Liver (tissue), 3 donors: ENCODE measurements around the gene ANKRD35.

Experiments
- FOXA1 ChIP-seq: IDR thresholded peaks from 2 replicates; pipeline ENCODE4 v1.6.1; 2016; ENCODE audit warnings: antibody characterized with exemption
- FOXA2 ChIP-seq: IDR thresholded peaks from 2 replicates; pipeline ENCODE4 v1.6.1; 2016; ENCODE audit warnings: antibody characterized with exemption
- JUND ChIP-seq, 2 donors: IDR thresholded peaks; 2 replicates each; pipeline ENCODE4 v1.6.1; 2016; ENCODE audit warnings: antibody characterized with exemption in 2 of 2
- RAD21 ChIP-seq, 2 donors: IDR thresholded peaks; 2 replicates each; pipeline ENCODE4 v1.6.1; 2016; ENCODE audit warnings: antibody characterized with exemption in 2 of 2, mild to moderate bottlenecking in 2 of 2
- RXRA ChIP-seq, 2 donors: IDR thresholded peaks; 2 replicates each; pipeline ENCODE4 v1.6.1; 2017 to 2018; ENCODE audit warnings: antibody characterized with exemption in 2 of 2, mild to moderate bottlenecking in 1 of 2
- YY1 ChIP-seq: IDR thresholded peaks from 2 replicates; pipeline ENCODE4 v1.6.1; 2016; ENCODE audit warnings: antibody characterized with exemption, mild to moderate bottlenecking
- TF ChIP-seq, protein P1 (sequence below): fragments of 150-350 bp; IDR thresholded peaks from 2 replicates; pipeline ENCODE4 v1.5.1; 2017; ENCODE audit warnings: improper control_type of control experiment, low read depth, low read length; ENCODE audit not compliant: missing input control
- TF ChIP-seq, protein P2 (sequence below): IDR thresholded peaks from 2 replicates; pipeline ENCODE4 v1.6.1; 2016; ENCODE audit warnings: antibody characterized with exemption, mild to moderate bottlenecking
- TF ChIP-seq, protein P3 (sequence below): IDR thresholded peaks from 2 replicates; pipeline ENCODE4 v1.6.1; 2016; ENCODE audit warnings: antibody characterized with exemption
- donor health status: healthy.
- donor health status: healthy.

DNA sequence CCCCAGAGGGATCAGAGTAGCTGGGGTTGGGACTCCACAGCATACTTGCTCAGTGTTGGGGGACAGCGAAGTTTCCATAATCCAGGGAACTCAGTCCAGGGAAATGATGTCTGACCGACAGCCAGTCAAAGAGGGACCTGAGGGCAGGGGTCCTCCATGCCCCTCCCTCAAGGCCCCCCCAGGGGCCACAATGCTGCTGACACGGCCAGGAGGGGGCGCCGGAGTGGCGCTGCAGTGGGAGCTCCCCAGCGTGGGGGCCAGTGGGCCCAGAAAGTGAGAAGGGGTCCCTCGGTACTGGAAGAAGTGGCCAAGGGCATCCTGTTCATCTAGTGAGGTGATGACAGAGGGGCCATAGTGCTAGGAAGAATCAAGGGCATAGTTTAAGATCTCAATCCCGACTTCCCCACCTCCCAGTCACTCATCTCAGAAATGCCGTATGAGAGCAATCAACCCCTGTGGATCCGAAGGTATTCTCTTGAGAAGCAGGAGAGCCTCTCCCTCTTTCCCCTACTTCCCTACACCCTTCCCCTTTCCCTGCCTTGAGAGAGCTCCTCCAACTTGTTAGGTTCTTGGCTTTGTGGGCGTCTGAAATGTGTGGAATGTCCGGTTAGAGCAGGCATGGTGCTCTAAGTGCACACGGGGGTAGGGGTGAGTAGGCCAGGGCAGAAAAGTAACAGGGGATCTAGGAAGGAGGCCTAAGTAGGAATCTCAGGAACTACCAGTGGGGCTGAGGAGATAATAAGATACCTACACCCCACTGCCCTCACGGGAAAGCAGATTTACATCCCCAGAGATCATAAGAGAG lies 36.1 kb downstream of the ANKRD35 start:
- TF ChIP-seq, protein P1, sequence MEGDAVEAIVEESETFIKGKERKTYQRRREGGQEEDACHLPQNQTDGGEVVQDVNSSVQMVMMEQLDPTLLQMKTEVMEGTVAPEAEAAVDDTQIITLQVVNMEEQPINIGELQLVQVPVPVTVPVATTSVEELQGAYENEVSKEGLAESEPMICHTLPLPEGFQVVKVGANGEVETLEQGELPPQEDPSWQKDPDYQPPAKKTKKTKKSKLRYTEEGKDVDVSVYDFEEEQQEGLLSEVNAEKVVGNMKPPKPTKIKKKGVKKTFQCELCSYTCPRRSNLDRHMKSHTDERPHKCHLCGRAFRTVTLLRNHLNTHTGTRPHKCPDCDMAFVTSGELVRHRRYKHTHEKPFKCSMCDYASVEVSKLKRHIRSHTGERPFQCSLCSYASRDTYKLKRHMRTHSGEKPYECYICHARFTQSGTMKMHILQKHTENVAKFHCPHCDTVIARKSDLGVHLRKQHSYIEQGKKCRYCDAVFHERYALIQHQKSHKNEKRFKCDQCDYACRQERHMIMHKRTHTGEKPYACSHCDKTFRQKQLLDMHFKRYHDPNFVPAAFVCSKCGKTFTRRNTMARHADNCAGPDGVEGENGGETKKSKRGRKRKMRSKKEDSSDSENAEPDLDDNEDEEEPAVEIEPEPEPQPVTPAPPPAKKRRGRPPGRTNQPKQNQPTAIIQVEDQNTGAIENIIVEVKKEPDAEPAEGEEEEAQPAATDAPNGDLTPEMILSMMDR, result no peak
- no peak for TF ChIP-seq JUND (IDR thresholded peaks at IDR 0.05)
- TF ChIP-seq RAD21 (IDR thresholded peaks at IDR 0.05), result no peak
- TF ChIP-seq FOXA1, result no peak
- no peak for TF ChIP-seq RXRA (IDR thresholded peaks at IDR 0.05)
- TF ChIP-seq, protein P2, sequence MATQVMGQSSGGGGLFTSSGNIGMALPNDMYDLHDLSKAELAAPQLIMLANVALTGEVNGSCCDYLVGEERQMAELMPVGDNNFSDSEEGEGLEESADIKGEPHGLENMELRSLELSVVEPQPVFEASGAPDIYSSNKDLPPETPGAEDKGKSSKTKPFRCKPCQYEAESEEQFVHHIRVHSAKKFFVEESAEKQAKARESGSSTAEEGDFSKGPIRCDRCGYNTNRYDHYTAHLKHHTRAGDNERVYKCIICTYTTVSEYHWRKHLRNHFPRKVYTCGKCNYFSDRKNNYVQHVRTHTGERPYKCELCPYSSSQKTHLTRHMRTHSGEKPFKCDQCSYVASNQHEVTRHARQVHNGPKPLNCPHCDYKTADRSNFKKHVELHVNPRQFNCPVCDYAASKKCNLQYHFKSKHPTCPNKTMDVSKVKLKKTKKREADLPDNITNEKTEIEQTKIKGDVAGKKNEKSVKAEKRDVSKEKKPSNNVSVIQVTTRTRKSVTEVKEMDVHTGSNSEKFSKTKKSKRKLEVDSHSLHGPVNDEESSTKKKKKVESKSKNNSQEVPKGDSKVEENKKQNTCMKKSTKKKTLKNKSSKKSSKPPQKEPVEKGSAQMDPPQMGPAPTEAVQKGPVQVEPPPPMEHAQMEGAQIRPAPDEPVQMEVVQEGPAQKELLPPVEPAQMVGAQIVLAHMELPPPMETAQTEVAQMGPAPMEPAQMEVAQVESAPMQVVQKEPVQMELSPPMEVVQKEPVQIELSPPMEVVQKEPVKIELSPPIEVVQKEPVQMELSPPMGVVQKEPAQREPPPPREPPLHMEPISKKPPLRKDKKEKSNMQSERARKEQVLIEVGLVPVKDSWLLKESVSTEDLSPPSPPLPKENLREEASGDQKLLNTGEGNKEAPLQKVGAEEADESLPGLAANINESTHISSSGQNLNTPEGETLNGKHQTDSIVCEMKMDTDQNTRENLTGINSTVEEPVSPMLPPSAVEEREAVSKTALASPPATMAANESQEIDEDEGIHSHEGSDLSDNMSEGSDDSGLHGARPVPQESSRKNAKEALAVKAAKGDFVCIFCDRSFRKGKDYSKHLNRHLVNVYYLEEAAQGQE, result no peak
- TF ChIP-seq YY1, result no peak
- no peak for TF ChIP-seq FOXA2
- TF ChIP-seq, protein P3, sequence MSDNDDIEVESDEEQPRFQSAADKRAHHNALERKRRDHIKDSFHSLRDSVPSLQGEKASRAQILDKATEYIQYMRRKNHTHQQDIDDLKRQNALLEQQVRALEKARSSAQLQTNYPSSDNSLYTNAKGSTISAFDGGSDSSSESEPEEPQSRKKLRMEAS, result no peak
